Globus pallidus (tissue), 1 donor: ENCODE results near the gene SLC41A1.
"Not testable (repeated sequence)": the region's sequence is repeated elsewhere in the genome, so short reads cannot be mapped to it uniquely, and the experiment has no call there.

Experiments used
- DNase-seq: peaks from one replicate; pipeline ENCODE4 v3.0.0-alpha.2; 2015; ENCODE audit warnings: low spot score

The SLC41A1 gene

DNA sequence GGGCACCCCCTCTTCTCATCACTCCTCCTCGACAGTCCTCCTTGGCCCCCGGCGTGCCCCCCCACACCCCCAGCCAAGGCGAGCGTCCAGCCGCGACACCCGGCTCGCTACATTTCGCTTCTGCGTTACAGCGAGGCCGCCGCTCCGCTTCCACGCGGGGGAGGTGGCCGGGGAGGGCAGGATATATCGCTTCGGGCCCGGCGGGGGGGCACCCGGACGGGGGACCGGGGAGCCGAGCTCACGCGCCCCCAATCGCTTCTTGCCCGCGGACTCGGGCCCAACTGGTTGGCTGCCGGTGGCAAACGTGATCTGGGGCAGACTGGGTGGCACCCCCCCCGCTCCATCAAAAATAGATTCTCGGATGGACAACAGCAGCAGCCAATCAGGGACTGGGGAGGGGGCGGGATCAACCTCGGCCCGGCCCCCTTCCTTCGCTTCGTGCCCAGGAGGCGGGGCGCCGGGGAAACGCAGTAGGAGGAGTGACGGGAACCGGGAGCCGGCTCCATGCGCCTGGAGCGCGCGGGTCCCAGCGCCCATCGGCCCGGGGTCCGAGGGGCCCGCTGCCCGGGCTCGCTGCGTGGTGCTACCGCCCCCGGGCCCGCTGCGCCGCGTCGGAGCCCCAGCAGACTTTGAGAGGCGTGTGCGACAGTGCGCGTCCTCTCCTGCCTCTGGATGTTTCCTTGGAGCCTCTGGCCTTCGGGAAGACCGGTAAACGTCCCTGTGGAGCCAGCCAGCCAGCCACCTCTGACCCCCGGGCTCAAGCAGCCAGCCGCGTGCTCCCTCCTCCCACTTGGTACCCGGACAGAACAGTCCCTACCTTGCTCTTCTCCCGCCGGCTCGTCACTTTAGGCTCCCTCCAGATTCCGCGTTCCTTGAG is at the start of gene SLC41A1:
Gene SLC41A1, minus strand, starts transcription at position 321 of the 877 bp plus-strand sequence. CDS start 2,757 bp downstream, outside the sequence.
- peak; percentile 97 for DNase-seq

DNA sequence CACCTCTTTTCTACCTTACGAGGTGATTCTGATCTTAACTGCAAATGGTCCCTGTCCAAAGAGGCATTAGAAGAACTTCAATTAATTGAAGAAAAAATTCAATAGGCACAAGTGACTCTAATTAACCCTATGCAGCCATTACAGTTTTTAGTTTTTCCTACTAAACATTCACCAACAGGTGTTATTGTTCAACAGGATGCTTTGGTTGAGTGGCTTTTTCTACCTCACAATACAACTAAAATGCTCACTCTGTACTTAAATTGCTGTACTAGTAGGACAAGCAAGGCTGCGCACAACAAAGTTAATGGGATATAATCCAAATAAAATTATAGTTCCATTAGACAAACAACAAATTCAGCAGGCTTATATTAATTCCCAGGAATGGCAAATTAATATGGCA is 48.5 kb upstream of the SLC41A1 start:
- no peak for DNase-seq

DNA sequence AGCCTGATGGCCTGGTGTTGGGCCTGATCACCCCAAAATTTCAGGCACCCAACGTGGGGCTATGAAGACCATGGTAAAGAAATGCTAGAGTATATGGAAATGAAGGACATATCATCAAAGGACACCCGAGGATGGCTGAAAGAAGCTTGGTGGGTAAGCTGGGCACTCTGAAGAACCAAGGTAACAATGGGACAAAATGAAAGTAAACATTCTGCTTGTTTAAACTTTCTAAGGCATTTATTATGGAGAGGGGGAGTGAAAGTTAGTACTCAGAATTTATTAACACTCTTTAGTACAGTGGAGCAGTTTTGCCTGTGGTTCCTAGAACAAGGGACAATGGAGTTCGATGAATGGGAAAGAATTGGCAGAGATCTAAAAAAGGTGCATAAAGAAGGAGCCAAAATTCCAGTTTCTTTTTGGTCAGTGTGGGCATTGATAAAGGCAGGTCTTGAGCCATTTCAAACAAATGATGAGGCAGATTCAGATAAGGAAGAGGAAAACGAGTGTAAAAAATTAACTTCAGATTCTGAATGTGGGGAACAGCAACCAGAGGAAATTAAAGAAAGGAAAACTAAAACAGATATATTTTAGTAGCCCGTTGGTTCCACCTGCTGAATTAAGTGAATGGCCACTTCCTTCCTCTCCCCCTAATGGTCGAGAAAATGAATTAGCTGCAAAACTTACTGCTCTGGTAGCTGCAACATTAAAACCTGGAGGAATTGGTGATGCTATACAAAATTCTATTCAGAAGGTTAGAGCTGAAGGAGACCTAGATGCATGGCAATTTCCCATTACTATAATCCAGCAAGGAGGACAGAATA is 45.4 kb upstream of the SLC41A1 start:
- no peak for DNase-seq

DNA sequence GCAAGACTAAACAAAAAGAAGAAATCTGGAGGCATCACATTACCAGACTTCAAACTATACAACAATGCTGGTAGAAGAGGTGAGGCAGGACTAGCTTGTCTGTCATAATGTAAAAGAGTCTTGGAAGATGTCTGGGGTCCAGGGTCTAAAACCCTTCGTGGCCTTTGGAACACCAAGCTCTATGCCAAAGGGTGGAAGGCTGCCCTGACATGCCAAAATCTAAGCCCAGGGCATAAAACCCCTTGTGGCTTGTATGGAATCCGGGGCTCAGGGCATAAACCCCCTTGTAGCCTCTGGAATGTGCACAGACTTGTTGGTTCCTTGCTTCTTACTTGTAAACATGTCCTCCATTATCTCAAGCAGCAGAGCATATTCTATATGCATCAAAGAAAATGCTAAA is 44.5 kb upstream of the SLC41A1 start:
- DNase-seq: not testable (repeated sequence)

DNA sequence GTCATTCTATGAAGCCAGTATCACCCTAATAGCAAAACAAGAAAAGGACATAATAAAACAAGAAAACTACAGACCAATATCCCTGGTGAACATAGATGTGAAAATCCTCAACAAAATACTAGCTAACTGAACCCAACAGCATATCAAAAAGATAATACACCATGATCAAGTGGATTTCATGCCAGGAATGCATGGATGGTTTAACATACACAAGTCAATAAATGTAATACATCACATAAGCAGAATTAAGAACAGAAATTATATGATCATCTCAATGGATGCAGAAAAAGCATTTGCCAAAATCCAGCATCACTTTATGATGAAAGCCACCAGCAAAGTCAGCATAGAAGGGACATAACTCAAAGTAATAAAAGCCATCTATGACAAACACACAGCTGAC is 43.4 kb upstream of the SLC41A1 start:
- DNase-seq: no peak

DNA sequence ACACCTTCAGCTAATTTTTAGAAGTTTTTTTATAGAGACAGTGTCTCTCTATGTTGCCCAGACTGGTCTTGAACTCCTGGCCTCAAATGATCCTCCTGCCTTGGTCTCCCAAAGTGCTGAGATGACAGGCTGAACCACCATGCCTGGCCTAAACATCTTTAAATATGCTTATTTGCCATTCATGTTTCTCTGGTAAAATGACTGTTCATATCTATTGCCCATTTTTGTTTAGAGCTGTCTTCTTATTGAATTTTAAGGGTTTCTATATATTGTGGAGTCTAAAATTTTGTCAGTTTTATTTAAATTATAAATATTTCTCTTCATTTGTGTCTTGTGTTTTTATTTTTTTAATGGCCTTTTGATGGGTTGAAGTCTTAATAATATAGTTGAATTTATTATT is 40.0 kb upstream of the SLC41A1 start:
- DNase-seq: no peak

DNA sequence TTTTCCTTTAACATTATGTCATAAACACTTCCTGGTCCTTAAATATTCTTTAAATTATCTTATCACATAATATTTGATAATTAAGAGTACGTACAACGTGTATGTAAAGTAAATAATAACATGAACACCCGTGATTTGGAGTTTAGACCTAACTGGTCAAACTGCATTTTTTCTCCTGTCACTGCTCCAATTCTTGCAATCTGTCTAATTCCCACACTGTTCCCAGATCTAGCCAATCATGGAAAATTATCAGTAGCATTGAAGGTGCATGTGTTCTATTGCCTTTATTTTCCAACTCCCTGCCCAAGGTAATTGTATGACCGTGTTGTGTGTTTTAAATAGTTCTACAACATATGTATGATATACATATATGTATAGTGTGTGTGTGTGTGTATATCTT is 39.0 kb upstream of the SLC41A1 start:
- no peak for DNase-seq

DNA sequence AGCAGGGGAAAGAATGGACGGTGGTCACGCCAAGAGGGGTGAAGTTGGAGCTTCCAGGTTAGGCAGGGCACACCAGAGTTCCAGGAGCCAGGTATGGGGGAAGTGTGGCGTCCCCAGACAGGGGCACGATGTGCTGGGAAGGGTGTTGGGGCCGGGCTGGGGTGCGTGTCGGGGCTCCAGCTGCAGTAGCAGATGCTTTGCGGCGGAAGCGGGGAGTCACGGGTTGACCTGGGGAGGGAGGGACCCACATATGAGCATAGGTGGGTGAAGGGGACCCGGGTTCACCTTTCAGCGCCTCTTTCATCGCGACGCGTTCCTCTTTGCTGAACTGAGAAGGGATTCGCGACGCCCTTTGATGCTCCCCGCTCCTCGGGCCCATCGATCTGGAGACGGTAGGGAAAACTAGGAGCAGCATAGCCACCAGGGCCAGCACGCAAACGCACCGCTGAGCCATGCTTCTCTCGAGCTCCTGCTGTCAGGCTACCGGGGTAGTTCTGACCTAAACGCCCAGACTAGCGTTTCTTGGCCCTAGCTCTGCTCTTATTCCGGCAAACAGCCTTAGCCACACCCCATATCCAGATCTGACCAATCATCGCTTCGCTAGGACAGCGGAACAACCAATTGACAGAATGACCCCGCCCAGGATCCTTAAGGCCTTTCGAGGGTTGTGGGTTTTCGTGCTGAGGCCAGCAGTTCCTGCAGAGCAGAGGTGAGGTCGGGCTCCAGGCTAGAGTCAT is 36.8 kb upstream of the SLC41A1 start, which contains the start of gene PM20D1:
Gene PM20D1, minus strand, starts transcription at position 514 of the 737 bp plus-strand sequence. Its CDS starts 60 bp downstream, at position 454.
- DNase-seq: peak; percentile 90

DNA sequence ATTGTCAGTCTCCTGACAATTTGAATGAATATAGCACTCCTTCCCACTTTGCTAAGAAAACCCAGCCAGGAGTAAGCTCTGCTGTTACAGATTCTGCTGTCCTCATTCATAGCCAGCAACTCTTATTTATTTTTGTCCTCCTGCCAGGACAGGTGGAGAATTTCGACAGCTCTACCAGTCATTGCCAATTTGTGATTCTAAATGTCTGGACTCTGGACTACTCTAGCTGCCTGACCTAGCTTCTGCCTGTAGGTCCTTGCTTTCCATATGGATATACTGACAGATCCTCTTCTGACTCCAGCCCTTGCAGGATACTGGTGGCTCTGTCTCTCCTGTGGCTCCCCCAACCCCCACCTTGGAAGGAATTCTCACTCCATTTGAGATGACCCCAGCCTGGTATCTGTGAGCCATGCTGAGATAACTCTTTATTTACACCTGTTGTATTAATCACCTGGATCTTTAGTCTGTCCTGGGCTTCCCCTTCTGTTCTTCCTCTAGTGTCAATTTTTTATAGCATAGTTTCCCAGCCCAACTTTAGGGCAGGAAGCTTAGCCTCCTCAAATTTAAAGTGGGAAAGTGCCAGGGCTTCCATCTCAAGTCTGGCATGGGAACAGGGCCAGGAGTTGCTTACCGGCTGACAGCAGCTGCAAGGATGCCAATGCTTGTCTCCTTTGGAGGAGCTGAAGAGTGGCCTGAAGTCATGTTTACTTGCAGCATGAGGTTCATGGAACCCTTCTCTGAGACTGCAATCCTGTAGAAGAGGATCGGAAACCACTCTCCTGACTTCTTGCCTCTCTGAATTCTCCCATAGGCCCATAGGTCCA is 30.2 kb upstream of the SLC41A1 start:
- DNase-seq: no peak

DNA sequence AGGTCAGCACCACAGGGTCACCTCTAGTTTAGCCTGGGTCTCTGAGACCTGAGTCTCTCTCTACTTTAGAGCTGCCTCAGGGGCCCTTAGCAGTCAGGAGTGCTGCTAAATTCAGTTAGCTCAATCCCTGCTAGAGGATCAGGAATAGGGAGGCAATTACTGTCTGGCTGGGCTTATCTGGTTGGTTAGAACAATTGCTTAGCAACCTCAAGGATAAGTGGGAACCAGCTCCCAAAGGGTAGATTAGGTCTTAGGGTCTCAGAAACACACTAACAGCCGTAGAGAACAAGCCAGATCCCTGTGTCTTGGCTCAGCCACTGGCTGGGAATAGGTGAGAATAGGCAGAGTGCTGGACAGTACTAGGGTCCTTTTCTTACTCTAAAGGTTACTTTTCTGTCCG is 29.2 kb upstream of the SLC41A1 start:
- no peak for DNase-seq

DNA sequence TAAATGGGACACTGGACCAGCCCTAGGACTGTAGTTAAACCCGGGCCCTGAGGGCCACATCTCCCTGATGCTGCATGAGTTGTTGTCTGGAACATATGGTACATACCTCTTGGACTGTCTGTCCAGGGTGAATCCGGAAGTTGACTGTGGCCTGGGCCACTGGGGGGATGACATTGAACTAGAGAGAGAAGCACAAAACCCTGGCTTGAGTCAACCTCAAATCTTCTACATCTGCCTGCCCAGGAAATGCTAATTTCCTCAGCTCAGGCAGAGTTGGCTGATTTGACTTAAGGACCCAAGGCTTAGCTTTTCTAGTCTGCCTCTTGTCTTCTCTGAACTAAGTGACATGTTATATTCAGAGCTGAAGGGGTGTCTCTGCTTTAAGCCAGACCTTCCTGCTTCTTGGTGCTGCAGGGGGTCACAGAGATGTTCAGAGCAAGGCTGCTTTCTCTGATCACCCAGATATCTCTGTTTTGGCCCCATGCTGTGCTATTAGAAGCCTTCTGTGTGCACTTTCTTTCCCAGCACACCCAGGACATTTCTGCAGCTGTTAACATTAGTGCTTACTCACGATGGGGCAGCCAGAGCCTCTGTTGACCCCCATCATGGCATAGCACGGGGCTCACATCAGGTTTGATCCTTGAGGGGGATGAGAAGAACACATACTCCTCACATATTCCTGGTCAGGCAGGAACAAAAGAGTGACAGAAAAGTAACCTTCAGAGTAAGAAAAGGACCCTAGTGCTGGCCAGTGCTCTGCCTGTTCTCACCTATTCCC is 27.3 kb upstream of the SLC41A1 start:
- no peak for DNase-seq

DNA sequence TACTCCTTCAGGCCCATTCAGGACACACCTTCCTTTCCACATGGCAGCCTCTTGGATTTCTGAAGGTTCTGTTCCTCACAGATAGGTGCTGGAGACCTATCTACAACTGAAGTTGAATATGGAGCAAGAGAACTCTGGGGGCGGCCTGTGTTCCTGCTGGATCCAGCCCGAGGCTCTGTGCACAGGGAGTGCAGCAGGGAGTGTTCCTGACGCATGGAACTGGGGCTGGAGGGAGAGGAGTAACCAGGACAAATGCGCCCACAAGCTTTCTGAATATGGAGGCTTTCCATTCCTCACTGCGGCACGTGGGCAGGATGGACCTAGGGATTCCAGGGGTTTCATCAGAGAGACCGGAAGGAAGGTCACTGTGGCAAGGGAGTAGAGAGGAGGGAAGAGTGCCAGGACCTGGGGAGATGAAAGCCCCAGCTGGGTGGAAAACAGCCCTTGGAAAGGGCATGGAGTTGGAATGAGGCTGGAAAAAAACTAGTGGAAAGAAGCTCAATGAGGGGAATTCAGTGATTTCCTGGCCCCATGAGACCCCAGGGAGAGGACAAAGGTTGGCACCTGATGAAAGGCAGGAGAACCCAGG is 24.5 kb upstream of the SLC41A1 start:
- no peak for DNase-seq

DNA sequence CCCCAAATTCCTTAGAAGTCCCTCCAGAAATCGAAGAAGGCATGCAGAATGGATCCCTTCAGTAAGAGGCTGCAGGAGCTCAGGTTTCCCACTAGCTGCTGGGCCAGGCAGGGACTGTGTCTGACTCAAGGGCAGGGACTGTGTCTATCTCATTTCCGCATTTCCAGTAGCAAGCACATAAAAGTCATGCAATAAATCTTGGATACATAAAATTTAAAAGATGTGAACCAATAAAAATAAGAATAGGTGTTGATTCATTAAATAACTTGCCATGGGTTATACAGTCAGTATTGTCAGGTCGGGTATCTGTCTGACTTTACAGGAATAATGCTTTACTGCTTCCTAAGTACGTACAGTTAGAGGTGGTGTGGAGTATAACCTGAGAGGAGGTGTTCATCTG is 21.8 kb upstream of the SLC41A1 start:
- no peak for DNase-seq

DNA sequence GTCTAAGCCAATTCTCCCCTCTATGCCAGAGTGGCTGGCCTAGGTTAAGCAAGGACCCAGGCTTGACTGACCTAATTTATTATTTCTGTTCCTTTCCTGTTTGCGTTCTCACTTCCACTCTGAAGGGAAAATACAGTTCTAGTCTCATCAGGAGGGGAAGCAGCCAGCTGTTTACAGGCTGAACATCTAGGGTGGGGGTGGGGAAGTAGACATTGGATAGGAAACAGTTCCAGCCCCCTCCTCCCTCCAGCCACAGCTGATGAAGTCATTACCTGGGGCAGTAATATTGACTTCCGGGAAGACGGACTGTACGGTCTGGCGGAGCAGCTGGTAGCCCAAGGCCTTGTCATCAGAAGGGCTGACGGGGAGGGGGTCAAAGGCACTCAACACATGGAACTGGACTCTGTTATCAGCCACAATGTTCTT is 19.3 kb upstream of the SLC41A1 start:
- no peak for DNase-seq

DNA sequence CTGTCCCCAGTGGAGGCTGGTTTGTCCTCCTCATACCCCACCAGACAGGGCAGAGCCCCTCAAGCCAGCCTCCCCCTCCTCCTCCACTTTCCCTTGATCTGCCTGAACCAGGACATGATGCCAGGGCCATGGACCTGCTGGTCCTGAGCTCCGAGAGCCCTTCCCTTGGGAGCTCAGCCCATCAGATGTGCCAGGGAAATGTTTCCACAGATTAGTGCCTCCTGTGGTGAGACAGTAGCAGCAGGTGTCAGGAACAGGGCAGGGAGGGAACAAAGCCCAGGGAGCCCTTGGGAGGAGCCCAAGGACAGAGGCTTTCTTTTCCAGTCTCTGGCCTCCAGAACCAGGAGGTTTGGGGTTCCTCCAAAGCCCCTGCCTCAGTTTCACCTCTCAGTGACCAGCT is 14.6 kb upstream of the SLC41A1 start:
- DNase-seq: no peak

DNA sequence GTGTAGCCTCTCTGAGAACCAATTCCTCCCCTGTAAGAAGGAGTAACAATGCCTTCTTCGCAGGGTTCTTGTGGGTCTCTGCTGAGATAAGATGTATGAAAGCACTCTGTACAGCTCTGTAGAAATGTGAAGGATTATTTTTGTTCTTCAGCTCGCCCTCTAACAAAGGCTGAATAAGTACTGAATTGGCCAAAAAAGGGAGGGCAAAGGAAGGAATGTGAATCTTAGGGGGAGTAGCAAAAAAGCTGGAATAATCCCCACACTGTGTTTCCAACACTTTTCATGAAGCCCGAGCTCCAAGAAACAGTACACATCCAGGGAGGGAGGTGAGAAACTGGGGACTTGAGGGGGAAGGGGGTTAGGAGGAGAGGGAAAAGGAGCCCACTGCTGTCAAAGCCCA is 14.0 kb upstream of the SLC41A1 start:
- DNase-seq: no peak

DNA sequence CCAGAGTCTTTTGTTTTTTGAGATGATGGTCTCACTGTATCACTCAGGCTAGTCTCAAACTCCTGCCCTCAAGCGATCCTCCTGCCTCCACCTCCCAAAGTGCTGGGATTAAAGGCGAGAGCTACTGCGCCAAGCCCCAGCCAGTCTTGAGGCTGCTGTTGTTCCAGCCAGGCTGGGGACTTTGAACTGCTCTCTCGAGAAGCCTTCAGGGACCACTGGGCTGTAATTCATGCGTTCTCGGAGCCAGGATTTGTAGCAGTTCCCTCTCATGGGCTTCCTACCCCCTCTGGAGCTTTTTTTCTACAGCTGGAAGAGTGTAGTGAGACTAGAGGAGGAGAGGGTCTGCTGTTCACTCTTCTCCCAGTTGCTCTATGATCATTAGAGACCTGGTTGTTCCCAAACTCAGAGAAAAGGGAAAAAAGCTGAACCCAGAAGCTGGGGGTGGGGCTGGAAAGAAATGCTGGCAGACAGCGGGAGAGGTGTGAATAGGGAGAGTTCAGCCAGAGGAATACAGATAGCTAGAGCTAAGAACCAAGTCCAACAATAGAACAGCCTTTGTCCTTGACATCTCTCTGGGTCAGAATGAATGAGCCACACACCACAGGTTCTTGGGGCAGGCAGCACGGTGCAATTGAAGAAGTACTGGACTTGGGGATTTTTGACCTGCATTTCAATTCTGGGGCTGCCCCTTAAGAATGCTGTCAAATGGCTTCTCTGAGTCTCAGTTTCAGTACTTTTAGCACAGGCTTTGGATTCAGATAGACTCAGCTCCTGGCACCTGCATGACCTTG is 13.2 kb upstream of the SLC41A1 start:
- DNase-seq: no peak

DNA sequence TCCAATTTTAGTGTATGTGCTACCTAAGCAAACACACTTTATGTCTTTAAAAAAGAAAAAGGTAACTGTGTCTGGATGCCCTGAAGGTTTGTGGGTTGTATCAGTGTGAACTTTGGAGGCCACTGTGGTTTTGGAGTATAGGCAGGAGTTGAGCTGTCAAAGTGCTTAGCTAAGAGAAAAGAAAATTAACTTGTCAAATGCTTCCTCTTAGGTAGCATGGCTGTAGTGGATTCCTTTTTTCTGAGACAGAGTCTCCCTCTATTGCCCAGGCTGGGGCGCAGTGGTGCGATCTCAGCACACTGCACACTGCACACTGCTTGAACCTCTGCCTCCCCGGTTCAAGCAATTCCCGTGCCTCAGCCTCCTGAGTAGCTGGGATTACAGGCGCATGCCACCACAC is 11.2 kb upstream of the SLC41A1 start:
- DNase-seq: no peak

DNA sequence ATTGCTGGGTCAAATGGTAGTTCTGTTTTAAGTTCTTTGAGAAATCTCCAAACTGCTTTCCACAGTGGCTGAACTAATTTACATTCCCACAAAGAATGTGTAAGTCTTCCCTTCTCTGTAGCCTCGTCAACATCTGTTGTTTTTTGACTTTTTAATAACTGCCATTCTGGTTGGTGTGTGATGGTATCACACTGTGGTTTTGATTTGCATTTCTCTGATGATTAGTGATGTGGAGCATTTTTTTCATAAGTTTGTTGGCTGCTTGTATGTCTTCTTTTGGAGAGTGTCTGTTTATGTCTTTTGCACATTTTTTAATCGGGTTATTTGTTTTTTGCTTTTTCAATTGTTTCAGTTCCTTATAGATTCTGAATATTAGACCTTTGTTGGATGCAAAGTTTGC is 10.3 kb upstream of the SLC41A1 start:
- not testable (repeated sequence) for DNase-seq
